ENCODE results near the gene FAT3. TPM values are rescaled to one million over a fixed set of nuclear protein-coding genes. Genes with fewer than 3 reads are reported as not detected.

Gene FAT3
- total RNA-seq (2022; extraction: Qiagen RNA extraction) = 0.15 to 0.38 TPM (median 0.25 TPM) in 5 replicates

GRCh38 chr11:92224407-92225124 lies at the start of gene FAT3:
FAT3 (plus strand) TSS chr11:92224818; CDS start chr11:92352113, 127,295 bp downstream.

